Superior temporal gyrus (tissue), 1 donor: ENCODE data around the gene YES1.

Source experiments
- DNase-seq: peaks from one replicate; pipeline ENCODE4 v3.0.0-alpha.2; 2016; ENCODE audit errors: extremely low spot score

YES1 gene

DNA sequence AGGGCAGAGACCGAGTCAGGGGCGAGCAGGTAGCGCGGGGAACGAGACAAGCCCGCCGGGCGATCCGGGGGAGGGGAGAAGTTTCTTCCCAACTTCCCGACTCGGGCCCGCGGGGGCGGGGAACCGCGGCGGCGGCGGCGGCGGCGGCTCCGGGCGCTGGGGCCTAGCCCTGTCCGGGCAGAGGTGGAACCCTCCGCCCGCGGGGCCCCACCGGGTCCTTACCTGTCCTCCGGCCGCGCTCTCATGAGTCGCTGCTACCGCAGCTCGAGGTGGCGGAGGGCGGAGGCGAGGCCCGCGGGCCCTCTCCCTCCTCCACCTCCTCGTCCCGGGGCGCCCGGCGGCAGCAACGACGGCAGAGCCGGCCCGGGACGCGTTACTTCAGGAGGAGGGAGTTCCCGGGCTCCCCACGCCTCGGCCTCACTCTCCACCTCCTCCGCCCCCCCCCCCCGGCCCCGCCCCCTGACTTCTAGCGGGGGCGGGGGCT is at the start of gene YES1:
YES1 (minus strand) TSS at position 351 of the 484 bp plus-strand sequence. CDS start 55,415 bp downstream, outside the sequence.
- no peak for DNase-seq

DNA sequence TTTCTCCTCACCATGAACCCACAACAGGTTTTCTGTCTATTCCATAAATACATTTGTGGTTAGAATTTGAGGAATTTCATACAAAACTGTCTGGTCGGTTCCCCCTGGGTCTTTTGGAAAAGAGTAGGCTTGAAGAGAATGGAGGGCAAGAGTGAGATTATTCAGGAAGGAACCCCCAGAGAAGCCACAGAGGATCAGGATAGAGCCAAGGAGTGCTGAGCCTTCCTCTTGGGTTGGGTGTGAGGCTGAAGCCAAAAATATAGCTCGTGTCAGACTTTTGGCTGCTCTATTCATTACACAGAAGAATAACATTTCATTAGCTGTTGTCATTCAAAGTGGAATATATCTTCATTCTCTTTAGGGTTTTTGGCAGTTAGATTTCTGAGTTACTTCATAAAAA is 45.9 kb upstream of the YES1 start:
- no peak for DNase-seq

DNA sequence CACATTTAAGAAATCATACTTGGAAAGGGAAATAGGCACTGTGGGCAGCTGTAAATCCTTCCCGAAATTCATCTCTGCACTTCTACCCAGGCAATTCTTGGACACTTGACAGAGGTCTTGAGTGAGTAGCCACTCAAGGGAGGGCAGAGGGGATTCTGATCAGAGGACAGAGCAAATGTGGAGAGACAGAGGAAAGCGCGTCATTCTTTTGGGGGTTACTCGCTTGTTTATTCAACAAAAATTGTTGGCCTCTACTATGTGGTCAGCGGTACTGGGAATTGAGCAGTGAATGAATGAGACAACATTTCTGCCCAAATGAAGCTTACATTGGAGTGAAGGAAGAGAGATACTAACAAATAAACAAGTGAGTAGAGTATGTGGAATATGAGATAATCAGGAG is 41.4 kb upstream of the YES1 start:
- DNase-seq: no peak

DNA sequence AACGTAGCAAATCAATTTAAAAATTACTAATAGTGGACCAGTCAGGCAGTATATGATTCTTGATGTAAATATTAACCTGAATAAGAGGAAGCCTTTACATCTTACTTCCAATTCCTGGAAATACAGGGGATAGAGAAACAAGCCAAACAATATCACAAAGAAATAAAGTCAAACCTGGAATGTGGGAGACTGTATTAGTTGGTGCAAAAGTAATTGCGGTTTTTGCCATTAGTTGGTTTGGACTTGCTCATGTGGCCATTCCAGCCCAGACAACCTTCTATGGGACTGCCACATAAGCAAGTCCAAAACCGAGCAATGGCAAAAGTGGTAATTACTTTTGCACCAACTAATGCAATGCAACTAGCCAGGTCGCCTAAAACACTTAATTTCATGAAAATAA is 38.9 kb upstream of the YES1 start:
- no peak for DNase-seq

DNA sequence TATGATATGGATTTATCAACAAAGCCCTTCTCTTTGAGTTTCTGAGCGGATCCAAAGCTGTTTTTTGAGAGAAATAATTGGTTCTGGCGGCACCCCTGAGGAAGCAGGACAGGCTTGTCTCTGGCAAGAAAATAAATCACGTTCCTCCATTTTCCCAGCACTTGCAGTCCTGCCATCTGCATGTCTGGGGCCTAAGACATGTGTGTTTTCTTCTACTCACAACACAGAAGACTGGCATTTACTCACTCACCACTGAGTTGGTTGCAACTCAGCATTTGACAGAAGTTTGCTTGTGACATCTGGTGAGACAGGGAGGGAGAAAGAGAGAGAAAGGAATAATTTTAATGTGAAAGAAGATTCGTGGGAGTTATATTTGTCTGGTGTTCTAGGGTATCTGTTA is 37.0 kb upstream of the YES1 start:
- DNase-seq: no peak

DNA sequence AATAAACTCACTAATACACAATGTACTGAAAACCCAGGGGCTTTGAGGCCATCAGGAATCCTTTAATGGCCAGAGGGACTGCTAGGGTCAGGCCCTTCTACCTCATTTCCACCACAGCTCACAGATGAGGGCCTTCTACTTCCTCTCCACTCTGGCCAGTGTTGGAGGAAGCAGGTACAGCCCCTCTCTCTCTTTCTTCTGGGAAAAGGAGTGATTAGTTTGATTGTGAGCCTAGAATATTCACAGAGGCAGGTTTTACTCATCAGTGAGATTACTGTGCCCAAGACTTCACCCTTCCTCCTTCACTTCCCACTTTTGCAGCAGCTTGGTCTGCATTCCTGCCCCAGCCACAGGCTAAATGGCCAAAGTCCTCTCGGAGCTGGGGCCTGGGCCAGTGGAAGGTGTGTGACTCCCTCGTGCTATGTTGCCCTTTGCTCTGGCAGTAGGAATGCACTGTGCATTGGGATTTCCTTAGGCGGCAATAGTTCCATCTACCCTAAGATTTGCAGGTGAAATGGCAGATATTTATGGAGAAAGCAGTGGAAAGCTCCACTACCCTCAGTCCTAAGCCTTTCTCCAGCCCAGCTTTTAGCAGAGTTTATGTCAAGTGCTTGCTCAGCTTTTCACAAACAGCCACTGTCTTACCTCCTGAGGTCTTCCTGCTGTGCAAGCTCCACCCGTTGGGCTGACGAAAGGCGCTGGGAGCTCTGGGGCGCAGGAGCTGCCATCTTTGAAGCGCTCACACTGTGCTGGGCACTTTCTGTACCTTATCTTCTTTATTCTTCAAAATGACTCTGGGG is 36.2 kb upstream of the YES1 start:
- DNase-seq: no peak

DNA sequence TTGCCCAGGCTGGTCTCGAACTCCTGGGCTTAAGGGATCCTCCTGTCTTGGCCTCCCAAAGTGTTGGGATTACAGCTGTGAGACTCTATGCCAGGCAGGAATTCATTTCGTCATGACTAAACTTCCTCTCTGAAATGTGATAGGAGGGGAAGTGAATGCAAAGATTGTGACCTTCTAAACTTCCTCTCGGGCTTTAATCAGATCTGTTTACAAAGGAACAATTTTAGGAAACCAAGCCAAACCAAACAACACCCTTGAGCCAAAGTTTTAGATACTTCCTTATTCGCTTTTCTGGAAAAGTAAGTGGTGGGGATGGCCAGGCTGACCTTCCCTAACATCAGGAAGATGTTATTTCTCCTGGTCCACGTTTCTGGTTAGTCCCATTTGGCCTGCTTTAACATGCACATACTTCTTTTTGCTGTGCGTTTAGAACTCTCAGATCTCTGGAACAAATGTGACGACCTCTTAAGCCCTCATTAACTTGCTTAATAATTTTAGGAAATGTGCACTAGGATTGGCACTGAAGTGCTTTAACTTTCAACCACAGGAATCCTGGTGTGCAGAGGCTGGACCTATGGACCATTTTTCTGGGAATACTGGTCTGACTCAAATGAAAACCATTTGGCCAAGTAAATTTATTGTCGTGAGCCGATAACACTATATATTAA is 33.2 kb upstream of the YES1 start:
- no peak for DNase-seq

DNA sequence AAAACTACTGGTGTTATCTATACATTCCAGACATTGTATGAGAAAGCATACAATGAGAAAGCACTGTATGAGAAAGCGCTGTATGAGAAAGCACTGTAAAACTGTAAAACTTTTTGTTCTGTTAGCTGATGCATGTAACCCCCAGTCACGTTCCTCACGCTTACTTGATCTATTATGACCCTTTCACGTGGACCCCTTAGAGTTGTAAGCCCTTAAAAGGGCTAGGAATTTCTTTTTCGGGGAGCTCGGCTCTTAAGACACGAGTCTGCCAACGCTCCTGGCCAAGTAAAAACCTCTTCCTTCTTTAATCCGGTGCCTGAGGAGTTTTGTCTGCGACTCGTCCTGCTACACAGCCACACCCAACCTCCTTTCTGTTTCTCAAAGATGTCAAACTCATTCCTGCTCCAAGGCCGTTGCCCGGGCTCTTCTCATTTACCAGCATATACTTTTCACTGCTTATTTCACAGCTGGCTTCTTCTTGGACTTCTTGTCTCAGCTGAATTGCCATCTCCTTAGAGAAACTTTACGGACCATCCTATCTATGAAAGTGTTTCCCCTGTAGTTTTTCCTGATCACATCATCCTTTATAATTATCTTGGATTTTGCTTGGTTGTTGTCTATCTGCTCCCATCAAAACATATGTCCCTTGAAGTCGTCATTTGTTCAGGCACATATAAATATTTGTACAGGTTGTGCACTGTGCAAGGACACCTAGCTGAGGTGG is 29.8 kb upstream of the YES1 start:
- no peak for DNase-seq

DNA sequence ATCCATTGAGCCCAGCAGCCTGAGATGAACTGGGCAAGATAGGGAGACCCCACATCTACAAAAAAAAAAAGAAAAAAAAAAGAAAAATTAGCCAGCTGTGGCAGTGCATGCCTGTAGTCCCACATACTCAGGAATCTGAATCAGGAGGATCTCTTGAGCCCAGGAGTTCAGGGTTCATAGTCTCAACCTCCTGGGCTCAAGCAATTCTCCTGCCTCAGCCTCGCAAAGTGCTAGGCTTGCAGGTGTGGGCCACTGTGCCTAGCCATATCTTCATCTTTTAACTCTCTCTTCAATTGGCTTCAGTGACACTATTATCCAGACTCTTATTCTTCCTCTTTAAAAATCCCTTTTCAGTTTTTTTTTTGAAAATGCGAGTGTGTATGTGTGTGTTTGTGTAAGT is 28.5 kb upstream of the YES1 start:
- DNase-seq: no peak

DNA sequence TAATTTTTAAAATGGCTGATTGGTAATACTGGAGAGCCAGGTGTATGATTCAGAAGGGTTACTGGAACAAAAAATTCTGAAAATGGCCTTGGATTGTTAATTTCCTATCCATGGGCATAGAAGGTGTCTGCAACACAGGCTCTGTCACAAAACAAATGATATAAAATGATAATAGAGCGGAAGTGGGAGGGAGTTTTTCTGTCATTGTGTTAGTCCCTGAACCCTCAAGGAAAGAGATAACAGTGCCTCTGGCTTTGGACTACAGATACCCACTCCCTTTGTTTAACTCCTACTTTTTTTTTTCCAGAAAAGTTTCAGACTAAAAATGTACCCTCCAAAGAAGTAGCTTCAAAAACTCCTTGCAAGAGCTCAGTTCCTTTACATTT is 28.0 kb upstream of the YES1 start:
- DNase-seq: no peak

DNA sequence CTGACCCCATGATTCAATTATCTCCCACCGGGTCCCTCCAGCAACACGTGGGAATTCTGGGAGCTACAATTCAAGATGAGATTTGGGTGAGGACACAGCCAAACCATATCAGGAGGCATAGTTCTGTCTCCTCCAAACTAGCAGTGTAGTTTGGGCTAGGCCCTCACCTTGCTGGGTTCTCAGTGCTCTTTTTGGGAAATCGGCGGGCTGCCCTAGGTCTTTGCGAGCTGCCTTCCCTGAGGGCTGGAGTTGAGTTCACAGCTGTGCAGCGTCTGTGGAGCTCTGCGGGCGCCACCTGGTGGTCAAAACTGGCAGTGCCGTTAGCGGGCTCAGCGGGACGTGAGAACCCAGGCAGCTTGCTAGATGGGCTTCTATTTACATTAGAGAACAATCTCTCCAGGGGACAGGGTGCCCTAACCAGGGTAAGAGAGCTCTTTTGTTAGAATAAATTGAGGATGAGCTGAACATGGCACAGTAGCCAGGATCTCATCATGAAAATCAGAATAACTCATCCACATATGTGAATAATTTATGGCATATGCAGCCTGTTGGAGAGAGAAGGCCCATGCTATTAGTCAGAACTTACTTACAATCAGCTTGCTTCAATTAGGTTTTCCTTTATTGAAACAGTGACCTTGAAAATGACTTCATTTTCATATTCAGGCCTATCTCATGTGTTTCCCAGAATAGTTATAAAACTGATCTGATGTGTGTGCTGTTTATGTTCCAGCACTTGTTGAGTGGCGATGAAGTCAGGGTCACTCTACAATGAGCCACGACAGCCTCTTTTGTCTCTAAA is 27.4 kb upstream of the YES1 start:
- peak; percentile 91 for DNase-seq

DNA sequence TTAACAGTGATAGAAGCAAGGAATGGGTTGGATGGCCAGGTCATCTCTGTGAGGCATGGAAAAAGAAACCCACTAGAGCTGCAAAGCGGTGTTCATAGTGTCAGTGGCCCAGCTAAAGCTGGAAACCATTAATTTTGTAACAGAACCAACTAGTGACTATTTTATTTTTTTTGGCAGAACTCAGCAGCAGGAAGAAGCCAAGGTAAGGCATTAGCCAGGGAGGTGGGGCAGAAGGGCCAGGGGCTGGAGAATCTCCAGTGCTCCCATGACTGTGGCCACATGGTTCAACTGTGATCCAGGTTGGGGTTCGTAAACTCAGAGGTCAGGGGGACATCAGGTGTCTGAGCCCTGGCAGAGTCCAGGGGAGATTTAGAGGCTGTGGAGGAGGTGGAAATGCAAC is 25.9 kb upstream of the YES1 start:
- no peak for DNase-seq

DNA sequence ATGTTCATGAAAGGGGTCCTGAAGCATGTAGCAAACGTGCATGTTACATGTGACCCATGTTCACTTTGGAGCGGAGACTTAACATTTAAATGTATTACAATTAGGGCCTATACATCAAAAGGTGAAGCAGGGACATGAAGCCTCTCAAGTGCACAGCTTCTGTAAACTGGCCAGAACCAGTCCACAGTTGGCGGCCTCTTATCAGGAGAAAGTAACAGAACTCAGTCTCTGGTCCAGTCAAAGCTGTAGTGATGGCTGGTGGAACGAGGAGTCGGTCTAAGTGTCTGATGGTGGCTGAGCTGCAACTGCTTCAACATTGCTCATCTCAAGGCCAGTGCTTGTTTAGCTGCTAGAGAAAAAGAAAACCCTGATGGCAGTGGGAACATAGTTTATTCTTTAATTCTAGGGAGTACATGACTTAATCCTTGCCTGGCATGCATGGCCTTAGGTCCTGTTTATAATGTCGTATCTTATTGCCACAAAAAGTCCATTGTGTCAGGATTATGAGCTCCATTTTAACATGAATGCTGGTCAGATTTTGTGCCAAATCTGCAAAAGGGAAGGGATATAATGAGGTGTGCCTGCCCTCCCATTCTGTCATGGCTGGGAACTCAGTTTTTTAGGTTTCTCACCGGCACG is 22.2 kb upstream of the YES1 start:
- DNase-seq: no peak

DNA sequence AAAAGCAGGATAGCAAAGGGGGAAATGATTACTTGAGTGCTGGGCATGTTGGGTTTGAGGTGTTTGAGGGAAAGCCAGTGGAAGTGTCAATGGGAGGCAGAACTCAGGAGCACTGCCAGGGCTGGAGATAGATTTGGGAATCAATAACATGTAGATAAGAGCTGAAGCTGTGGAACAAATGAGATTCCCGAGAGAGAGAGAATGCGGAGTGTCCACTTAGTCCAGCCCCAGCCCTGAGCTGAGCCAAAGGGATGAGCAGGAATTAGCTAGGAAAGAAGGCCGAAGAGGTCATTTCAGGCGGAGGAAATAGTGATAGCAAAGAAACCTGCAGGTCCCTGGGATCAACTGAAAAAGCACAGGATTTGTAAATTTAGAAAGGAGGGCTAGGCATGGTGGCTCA is 21.2 kb upstream of the YES1 start:
- DNase-seq: no peak

DNA sequence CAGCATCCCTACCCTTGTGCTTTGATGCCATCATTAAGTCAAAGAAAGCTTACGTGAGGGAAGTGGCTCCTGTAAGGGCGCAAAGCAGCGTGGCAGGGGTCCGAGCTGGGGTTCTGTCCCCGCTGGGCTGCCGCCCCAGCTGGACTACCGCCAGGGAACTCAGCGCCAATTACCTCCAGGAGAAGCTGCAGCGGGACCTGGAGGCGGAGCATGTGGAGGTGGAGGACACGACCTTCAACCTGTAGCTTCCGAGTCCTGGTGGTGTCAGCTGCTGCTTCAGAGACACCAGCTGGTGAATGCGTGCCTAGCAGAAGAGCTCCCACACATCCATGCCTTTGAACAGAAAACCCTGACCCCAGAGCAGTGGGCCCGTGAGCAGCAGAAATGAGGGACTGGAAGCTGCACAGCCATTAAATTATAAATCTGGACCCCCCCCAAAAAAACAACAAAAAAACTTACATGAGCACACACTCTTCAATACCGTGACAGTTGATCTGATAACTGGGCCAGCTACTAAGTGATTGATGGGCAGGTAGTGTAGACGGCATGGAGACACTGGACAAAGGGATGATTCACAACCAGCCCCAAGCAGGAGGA is 20.1 kb upstream of the YES1 start:
- DNase-seq: no peak

DNA sequence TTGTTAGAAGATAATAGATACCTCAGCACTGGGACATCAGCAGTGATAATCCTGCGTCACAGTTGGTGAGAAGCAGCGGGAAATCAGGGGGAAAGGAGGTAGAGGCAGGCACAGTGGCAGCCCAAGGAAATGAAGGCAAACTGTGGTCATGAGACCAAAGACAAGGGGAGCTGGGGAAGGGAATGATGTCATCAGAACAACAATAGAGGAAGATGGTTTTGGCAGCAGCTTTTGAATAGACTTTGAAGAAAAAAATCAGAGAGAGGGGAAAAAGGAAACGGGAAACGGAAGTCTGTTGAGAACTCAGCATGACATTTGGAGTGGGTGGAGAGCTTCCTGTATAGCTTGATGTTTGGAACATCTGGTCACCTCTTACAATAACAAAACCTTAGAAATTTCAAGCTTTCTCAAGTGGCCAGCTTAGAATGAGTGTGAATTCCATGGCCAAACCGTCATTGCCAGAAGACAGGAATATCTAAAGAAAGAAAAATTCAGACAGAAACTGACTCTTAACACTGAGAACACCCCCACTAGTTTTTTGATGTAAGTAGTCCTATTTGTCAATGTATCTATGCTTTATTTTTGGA is 18.4 kb upstream of the YES1 start:
- DNase-seq: peak; percentile 18

DNA sequence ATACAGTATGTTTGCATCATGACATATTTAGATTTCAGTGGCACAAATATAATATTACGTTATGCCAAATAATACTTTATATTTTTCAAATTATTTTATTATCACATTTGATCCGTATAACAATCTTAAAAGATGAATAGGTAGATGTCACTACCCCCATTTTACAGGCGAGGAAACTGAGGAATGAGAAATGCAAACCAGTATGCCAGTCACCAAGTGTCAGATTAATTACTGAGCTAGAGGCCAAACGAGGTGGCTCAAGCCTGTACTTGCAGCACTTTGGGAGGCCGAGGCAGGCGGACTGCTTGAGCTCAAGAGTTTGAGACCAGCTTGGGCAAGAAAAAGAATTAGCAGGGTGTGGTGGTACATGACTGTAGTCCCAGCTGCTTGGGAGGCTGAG is 17.4 kb upstream of the YES1 start:
- no peak for DNase-seq

DNA sequence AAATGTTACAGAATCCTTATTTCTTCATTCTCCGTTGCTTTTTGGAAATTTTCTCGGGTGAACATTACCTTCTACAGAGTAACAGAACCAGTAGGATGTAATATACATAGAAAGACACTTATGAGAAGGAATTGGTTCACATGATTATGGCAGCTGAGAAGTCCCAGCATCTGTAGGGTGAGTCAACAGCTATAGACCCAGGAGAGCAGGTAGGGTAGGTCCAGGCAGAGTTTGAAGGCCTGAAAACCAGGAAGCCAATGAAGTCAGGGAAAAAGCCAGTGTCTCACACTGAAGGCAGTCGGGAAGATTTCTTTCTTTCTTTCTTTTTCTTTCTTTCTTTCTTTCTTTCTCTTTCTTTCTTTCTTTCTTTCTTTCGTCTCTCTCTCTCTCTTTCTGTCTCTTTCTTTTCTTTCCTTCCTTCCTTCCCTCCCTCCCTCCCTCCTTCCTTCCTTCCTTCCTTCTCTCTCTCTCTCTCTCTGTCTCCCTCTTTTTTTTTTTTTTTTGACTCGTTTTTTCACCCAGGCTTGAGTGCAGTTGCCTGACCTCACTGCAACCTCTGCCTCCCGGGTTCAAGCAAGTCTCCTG is 15.1 kb upstream of the YES1 start:
- DNase-seq: no peak

DNA sequence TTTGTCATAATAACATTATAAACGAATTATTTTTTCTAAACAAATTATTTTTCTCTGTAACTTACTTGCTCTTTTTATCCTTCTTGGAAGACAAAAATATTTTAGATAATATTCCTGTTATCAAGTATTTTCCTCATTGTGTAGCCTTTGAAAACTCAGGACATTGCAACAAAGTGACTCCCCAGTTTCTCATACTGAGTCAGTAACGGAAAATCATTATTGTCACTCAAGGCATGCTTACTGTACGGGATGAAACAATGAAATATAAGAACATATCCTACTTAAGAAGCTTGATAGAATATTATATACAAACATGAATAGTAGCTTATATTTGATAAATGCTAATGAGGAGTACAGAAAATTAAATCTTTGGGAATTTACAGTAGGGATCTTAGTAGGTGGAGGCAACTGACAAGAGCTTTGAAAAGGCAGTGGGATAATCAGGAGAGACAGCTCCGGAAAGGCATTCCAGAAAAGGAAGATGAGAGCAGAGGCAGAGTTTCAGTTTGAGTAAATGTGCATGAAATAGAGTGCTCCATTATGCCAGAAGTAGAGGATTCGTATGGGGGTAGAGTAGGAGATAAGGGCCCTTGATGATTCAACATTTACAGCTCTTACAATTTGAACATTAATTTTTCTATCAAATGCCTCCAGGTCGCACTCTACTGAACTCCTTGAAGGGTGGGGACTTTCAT is 14.0 kb upstream of the YES1 start:
- DNase-seq: no peak

DNA sequence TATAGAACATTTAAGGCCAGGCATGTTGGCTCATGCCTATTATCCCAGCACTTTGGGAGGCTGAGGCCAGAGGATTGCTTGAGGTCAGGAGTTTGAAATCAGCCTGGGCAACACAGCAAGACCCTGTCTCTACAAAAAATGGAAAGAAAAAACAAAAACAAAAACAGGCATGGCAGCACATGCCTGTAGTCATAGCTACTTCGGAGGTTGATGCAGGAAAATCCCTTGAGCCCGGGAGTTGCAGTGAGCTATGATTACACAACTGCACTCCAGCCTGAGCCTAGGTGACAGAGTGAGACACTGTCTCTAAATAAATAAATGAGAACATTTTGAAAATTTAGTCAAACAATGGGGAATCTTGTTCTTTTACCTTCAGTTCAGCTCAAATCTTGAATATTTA is 12.1 kb upstream of the YES1 start:
- DNase-seq: no peak
